COLO829 (cell line): ENCODE data around the gene CDK4.
A peak's percentile ranks its signal among the peaks of the same experiment; 100 is the strongest.

ENCODE experiments used
- DNase-seq: peaks from one replicate; pipeline ENCODE4 v3.0.0; 2012; ENCODE audit warnings: low spot score

CDK4 gene

DNA sequence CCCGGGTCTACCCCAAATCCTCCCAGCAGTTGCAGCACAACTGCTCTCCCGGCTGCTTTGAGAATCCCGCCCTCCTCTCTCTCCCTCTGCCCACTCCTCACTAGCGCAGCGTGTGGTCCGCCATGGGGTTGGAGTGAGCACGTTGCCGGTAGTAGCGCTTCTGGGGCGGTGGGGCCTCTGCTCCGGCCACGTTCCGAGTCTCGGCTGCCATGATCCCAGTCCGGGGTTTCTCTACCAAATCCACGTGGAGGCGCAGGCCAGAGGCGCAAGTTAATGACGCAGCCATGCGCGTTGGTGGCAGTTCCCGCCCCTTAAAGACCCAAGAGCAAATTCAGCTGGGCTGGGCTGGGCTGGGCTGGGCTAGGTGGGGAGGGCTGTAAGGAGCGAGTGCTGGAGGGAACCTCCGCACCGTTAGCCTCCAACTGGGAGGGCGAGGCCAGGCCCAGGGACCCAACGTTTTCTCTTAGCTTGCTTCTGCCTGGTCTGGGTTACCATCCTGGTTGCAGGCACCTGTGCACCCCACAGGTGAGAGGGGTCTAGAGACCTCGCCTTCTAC is 19.8 kb upstream of the CDK4 start, which contains the start of gene METTL1:
Gene METTL1 (minus strand): TSS at position 233 of the 556 bp plus-strand sequence. CDS start 22 bp downstream, at position 211.
- peak; percentile 98 for DNase-seq

GRCh38 chr12:57771236-57771872 is 19.2 kb upstream of the CDK4 start:
- peak; percentile 96 for DNase-seq

DNA sequence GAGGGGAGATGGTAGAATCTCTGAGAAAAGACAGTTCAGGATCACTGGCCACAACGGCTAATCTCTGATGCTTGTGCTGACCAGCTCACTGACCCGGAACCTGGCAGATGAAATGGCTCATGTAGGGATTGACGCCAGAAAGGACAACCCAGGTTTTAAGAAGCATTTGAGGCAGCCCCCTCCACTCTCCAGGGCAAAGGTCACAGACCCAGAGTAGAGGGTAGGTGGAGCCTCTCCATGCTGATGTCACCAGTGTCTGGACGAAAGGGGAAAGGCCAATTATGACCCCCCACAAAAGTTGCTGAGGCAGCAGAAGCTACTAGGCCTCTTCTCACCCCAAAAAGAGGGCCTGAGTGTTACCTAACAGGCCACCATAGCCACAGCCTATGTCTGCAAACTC is 18.6 kb upstream of the CDK4 start:
- DNase-seq: no peak

- DNase-seq: no peak
Observed at GRCh38 chr12:57769594-57769993, 17.5 kb upstream of the CDK4 start.

DNA sequence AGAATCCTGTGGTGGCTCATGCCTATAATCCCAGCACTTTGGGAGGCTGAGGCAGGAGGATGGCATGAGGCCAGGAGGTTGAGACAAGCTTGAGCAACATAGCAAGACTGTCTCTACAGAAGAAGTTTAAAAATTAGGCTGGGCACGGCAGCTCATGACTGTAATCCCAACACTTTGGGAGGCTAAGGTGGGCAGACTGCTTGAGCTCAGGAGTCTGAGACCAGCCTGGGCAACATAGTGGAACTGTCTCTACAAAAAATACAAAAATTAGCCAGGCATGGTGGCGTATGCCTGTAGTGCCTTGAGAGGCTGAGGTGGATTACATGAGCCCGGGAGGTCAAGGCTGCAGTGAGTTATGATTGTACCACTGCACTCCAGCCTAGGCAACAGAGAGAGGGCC is 15.8 kb upstream of the CDK4 start:
- DNase-seq: no peak

GRCh38 chr12:57767305-57767698 is 15.2 kb upstream of the CDK4 start:
- DNase-seq: no peak

GRCh38 chr12:57766464-57767304 is 14.6 kb upstream of the CDK4 start, which contains the start of gene CYP27B1:
Gene CYP27B1, minus strand, starts transcription at chr12:57767078. Its CDS starts 37 bp downstream, at chr12:57767041.
- no peak for DNase-seq

DNA sequence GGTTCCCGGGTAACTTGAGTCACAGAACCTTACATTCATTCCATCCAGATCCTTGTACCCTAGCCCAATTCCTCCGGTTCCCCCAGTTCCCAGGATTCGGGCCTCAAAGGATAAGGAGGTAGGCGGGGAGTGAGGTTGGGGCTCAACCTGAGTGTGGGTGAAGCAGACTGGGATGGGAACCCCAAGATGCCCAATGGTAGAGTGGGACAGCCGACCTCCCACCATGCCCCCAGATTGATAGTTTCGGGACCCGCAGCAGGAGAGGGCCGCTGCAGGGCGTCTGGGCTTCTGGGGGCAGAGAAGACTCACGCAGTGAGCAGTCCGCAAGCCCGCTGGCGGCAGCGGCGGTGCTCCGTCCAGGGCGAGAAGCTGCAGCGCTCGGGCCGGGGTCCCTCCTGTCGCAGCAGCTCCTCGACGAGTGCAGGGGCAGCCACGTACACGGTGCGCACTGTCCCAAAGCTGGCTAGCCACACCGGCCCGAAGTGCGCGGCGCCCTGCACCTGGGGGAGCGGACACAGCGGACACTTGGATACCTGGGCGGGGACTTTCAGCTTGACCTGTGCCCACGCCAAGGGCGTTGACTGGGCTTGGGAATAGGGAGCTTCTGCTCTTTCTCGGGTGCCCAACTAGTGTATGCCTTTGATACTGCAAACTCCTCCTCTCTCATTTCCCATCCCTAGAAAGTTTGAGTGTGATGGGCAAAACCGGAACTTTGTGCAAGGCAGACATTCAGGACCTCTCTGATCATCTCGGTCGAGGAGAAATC is 13.8 kb upstream of the CDK4 start:
- DNase-seq: no peak

GRCh38 chr12:57765003-57765697 is 13.0 kb upstream of the CDK4 start:
- no peak for DNase-seq

GRCh38 chr12:57764662-57765002 is 12.5 kb upstream of the CDK4 start:
- no peak for DNase-seq

GRCh38 chr12:57763881-57764661 is 12.0 kb upstream of the CDK4 start:
- DNase-seq: no peak

GRCh38 chr12:57762463-57762862 is 10.4 kb upstream of the CDK4 start:
- DNase-seq: no peak

DNA sequence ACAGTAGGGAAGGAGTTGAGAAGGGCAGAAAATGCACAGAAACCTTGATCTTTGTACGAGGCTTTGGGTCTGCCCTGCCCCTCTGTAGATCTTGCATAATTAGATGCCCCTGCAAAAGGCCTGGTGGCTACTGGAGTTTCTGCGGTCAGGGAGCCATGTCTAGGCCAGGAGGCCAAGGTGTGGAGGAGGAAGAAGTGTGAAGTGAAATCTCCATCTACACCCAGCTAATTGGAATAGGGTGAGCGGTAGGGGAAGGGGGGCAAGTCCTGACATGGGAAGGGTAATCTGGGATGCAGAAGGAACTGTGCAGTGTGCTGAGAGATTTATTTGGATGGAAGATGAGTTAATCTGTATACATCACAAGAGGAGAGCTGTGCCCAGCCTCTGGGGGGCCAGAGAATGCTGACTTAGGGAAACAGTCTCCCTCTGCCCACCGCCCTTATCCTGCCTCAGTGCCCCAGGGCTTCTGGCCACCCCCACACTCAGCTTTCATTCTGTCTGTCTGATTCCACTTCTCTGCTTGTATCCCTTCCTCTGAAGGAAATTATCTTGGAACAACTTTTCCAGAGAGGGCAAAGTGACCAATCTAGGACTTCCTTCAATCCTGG is 9.4 kb upstream of the CDK4 start:
- no peak for DNase-seq

GRCh38 chr12:57760347-57760982 is 8.4 kb upstream of the CDK4 start:
- DNase-seq: no peak

- no peak for DNase-seq
Observed at GRCh38 chr12:57759360-57759980, 7.4 kb upstream of the CDK4 start.

DNA sequence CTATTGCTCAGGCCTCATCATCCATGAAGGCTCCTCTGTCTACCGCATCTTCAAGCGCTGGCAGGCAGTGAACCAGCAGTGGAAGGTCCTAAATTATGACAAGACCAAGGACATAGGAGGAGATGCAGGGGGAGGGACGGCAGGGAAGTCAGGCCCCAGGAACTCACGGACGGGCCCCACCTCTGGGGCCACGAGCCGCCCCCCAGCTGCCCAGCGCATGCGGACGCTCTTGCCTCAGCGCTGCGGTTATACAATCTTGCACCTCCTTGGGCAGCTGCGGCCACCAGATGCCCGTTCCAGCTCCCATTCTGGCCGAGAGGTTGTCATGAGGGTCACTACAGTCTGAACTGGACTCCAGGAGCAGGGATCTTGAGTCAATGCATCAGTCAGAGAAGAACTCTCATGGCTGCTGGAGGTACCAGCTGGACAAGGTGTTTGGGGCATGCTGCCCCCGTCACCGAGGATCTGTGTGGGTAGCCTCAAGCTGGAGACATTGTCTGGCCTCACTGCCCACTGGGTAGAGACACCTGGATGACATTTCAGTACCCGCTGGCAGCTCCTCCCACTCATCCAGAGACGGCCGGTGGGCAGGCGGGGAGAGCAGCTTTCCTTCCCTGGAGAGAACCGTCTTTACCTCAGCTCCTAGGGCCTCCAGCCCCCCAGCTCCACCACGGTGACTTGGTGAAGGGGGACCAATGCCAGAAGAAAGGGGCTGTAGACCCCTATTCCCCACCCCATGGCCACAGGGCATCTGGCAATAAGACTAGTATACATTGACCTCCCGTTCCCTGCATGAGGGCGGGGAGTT is 6.6 kb upstream of the CDK4 start:
- DNase-seq: no peak

DNA sequence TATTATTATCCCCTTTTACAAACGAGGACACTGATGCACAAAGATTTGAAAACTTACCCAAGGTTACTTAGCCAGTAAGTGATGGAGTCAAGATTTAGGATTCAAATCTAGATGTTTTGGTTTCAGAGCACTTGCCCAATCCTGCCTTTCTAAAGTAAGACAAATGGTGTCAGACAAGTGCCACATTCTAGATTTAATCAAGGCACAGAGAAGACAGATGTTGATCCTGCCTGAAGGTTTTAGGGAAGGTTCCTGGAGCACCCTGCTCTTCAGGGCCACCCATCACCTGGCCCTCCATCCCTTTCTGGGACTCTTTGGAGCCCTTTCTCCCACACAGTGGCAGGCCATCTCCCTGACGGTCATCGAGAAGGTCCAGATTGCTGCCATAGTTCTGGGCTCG is 5.7 kb upstream of the CDK4 start:
- no peak for DNase-seq

- DNase-seq: peak; percentile 74
Observed at GRCh38 chr12:57756406-57757341, 4.6 kb upstream of the CDK4 start.
